Ovary (tissue), 3 donors: Measurements from ENCODE around the gene CRHR2.

Experiments used
- CTCF ChIP-seq, 3 donors: fragments of 450-650 bp in 2 of 3; fragments of 200-600 bp in 1 of 3; IDR thresholded peaks; one replicate each; pipeline versions ENCODE4 v1.5.1 to v1.8.0; 2016 to 2022; ENCODE audit warnings: antibody characterized with exemption in 3 of 3, mild to moderate bottlenecking in 1 of 3
- EP300 ChIP-seq: sonication (generic); formaldehyde crosslinking; IDR thresholded peaks from one replicate; pipeline ENCODE4 v1.6.1; 2017; ENCODE audit warnings: antibody characterized with exemption
- POLR2A ChIP-seq: fragments of 450-650 bp; IDR thresholded peaks from one replicate; pipeline ENCODE4 v1.6.1; 2017; ENCODE audit warnings: antibody characterized with exemption, mild to moderate bottlenecking, moderate library complexity
- donor health status: DM: no; HTN: no; CAD: no.

- TF ChIP-seq CTCF (IDR thresholded peaks at IDR 0.05): no peak
- TF ChIP-seq POLR2A: no peak
- TF ChIP-seq EP300: no peak
Observed at GRCh38 chr7:30681331-30681797, 892 bp downstream of the CRHR2 start.
